Neural progenitor cell (in vitro differentiated cells): ENCODE results near the gene SLC27A3. TPM values are rescaled to one million over a fixed set of nuclear protein-coding genes. Genes with fewer than 3 reads are reported as not detected.
"Not testable (repeated sequence)": the region's sequence is repeated elsewhere in the genome, so short reads cannot be mapped to it uniquely, and the experiment has no call there.

Source experiments
- DNase-seq: peaks from one replicate; pipeline ENCODE4 v3.0.0-alpha.2; 2016; ENCODE audit warnings: low spot score
- H2AFZ ChIP-seq: fragments of 200-600 bp; sonication (generic); replicated peaks from 2 replicates; pipeline ENCODE4 v1.6.1; 2016; ENCODE audit warnings: antibody characterized with exemption
- H3F3A ChIP-seq: fragments of 200-600 bp; sonication (generic); 2 replicates; pipeline ENCODE4 v1.6.1; 2016; ENCODE audit warnings: antibody characterized with exemption, low read depth
- H3K27ac ChIP-seq: fragments of 200-600 bp; sonication (generic); 2 replicates; pipeline ENCODE4 v1.5.1; 2016; ENCODE audit warnings: mild to moderate bottlenecking
- H3K27me3 ChIP-seq: fragments of 200-600 bp; sonication (generic); 2 replicates; pipeline ENCODE4 v1.6.1; 2016; ENCODE audit warnings: mild to moderate bottlenecking, moderate library complexity
- H3K36me3 ChIP-seq: fragments of 200-600 bp; sonication (generic); 2 replicates; pipeline ENCODE4 v1.5.1; 2016
- H3K4me1 ChIP-seq: fragments of 200-600 bp; sonication (generic); 2 replicates; pipeline ENCODE4 v1.6.1; 2016; ENCODE audit warnings: mixed run types
- H3K4me2 ChIP-seq: fragments of 200-600 bp; sonication (generic); 2 replicates; pipeline ENCODE4 v1.6.1; 2016
- H3K4me3 ChIP-seq: fragments of 200-600 bp; sonication (generic); 2 replicates; pipeline ENCODE4 v1.5.1; 2016
- H3K79me2 ChIP-seq: fragments of 200-600 bp; sonication (generic); 2 replicates; pipeline ENCODE4 v1.6.1; 2016; ENCODE audit warnings: low read depth
- H3K9ac ChIP-seq: fragments of 200-600 bp; sonication (generic); 2 replicates; pipeline ENCODE4 v1.6.1; 2016
- H3K9me3 ChIP-seq: fragments of 200-600 bp; sonication (generic); 2 replicates; pipeline ENCODE4 v1.5.1; 2016; ENCODE audit warnings: low read depth
- H4K20me1 ChIP-seq: fragments of 200-600 bp; sonication (generic); 2 replicates; pipeline ENCODE4 v1.6.1; 2016; ENCODE audit warnings: low read depth
- H3K27ac Mint-ChIP-seq: 3 replicates; pipeline ENCODE4 v1.8.0; 2021; ENCODE audit warnings: mixed read lengths
- H3K27me3 Mint-ChIP-seq: 2 replicates; pipeline ENCODE4 v1.8.0; 2022; ENCODE audit warnings: low read depth, mild to moderate bottlenecking, inconsistent platforms, moderate library complexity, mixed read lengths; ENCODE audit not compliant: insufficient read depth
- H3K36me3 Mint-ChIP-seq: 3 replicates; pipeline ENCODE4 v1.8.0; 2021; ENCODE audit warnings: mixed read lengths
- H3K4me1 Mint-ChIP-seq: 3 replicates; pipeline ENCODE4 v1.8.0; 2021; ENCODE audit warnings: mixed read lengths
- H3K4me3 Mint-ChIP-seq: 3 replicates; pipeline ENCODE4 v1.8.0; 2021; ENCODE audit warnings: mild to moderate bottlenecking, moderate library complexity, mixed read lengths
- H3K9me3 Mint-ChIP-seq: 3 replicates; pipeline ENCODE4 v1.8.0; 2020; ENCODE audit warnings: mixed read lengths
- EZH2 ChIP-seq: fragments of 200-600 bp; sonication (generic); IDR thresholded peaks from 2 replicates; pipeline ENCODE4 v1.6.1; 2017; ENCODE audit warnings: antibody characterized with exemption, mild to moderate bottlenecking, moderate library complexity
- EZH2phosphoT487 ChIP-seq: fragments of 200-600 bp; sonication (generic); IDR thresholded peaks from 2 replicates; pipeline ENCODE4 v1.6.1; 2017; ENCODE audit warnings: antibody characterized with exemption
- total RNA-seq: library from RNA; depleted of rRNA; stranded (reverse); fragments of >200 nt; gene quantifications from 2 replicates; pipeline ENCODE4 v1.2.3, GENCODE V29; 2015; ENCODE audit warnings: low replicate concordance
- TF ChIP-seq, protein P1 (sequence below): fragments of 200-600 bp; sonication (generic); IDR thresholded peaks from 2 replicates; pipeline ENCODE4 v1.5.1; 2017; ENCODE audit warnings: antibody characterized with exemption, mild to moderate bottlenecking

SLC27A3 gene
- total RNA-seq, 1 donor from 2014 or later: 10.1 TPM

DNA sequence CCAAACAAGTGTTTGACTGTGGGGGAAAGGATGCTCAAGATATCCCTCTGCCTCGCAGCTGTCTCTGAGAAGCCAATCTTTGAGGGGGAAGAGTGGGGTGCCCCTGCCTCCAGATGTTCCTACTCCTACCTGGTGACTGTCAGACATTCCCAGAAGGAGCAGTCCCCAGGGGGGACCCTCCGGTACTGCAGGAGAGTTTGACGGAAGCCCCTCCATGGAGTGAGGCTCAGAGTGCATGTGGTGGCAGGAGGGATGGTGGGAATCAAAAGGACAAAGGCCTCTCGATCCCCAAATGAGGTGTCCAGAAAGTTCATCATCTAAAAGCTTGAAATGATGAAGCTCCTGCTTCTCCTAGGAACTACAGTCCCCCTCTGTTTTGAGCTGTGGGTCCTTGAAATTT lies 5.3 kb downstream of the SLC27A3 start:
- no peak overlapping the region for H3K9ac ChIP-seq
- H3K4me3 Mint-ChIP-seq: no peak overlapping the region
- no peak for DNase-seq

DNA sequence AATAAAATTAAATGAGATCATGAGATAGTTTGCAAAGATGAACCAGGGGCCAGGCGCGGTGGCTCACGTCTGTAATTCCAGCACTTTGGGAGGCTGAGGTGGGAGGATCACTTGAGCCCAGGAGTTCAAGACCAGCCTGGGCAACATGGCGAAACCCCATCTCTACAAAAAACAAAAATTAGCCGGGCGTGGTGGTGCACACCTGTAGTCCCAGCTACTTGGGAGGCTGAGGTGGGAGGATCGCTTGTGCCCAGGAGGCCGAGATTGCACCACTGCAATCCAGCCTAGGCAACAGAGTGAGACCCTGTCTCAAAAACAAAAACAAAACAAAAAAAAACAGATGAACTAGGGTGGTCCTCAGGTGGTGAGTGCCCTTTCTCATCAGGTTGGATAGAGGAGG lies 7.4 kb downstream of the SLC27A3 start:
- not testable (repeated sequence) for H4K20me1 ChIP-seq, H3K9me3 ChIP-seq, H2AFZ ChIP-seq, H3K36me3 ChIP-seq, H3K9me3 Mint-ChIP-seq, DNase-seq, H3K27me3 Mint-ChIP-seq, H3K27ac ChIP-seq, H3K27me3 ChIP-seq, H3K4me1 ChIP-seq, H3K27ac Mint-ChIP-seq, H3K36me3 Mint-ChIP-seq, H3K79me2 ChIP-seq, H3K9ac ChIP-seq
- peaks cover 13% of the 10 kb centered on the region for H3K4me1 Mint-ChIP-seq
- Histone ChIP-seq H3K4me2 (peak overlapping the region; percentile 76), H3K4me3 (peak overlapping the region; percentile 63), H3F3A (peaks cover 22% of the 10 kb centered on the region)
- peak overlapping the region; percentile 87 for H3K4me3 Mint-ChIP-seq

More for the DNA sequence above, 5.3 kb downstream of the SLC27A3 start:
- Histone ChIP-seq H2AFZ (no peak overlapping the region), H3K4me2 (no peak overlapping the region), H3K4me3 (no peak overlapping the region), H3K36me3 (no peaks in the 10 kb centered on the region), H3F3A (peaks cover 21% of the 10 kb centered on the region), H3K27me3 (no peaks in the 10 kb centered on the region), H3K27ac (no peak overlapping the region), H4K20me1 (no peaks in the 10 kb centered on the region), H3K9me3 (no peaks in the 10 kb centered on the region), H3K79me2 (no peaks in the 10 kb centered on the region), H3K4me1 (peaks cover 13% of the 10 kb centered on the region)
- Mint-ChIP-seq H3K36me3 (peaks cover 4% of the 10 kb centered on the region), H3K27me3 (peaks cover 15% of the 10 kb centered on the region), H3K27ac (no peak overlapping the region), H3K4me1 (peaks cover 22% of the 10 kb centered on the region), H3K9me3 (no peaks in the 10 kb centered on the region)
- TF ChIP-seq EZH2 (no peak), EZH2phosphoT487 (no peak)
- TF ChIP-seq, protein P1, sequence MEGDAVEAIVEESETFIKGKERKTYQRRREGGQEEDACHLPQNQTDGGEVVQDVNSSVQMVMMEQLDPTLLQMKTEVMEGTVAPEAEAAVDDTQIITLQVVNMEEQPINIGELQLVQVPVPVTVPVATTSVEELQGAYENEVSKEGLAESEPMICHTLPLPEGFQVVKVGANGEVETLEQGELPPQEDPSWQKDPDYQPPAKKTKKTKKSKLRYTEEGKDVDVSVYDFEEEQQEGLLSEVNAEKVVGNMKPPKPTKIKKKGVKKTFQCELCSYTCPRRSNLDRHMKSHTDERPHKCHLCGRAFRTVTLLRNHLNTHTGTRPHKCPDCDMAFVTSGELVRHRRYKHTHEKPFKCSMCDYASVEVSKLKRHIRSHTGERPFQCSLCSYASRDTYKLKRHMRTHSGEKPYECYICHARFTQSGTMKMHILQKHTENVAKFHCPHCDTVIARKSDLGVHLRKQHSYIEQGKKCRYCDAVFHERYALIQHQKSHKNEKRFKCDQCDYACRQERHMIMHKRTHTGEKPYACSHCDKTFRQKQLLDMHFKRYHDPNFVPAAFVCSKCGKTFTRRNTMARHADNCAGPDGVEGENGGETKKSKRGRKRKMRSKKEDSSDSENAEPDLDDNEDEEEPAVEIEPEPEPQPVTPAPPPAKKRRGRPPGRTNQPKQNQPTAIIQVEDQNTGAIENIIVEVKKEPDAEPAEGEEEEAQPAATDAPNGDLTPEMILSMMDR: no peak

- Histone ChIP-seq H3F3A (peaks cover 22% of the 10 kb centered on the region), H3K4me3 (peak overlapping the region; percentile 63), H3K27ac (peak overlapping the region; percentile 22), H3K36me3 (no peaks in the 10 kb centered on the region), H3K79me2 (no peaks in the 10 kb centered on the region), H3K4me1 (peaks cover 7% of the 10 kb centered on the region), H4K20me1 (no peaks in the 10 kb centered on the region), H3K9ac (no peak overlapping the region), H3K9me3 (no peaks in the 10 kb centered on the region), H2AFZ (peak overlapping the region; percentile 69), H3K4me2 (peak overlapping the region; percentile 76), H3K27me3 (no peaks in the 10 kb centered on the region)
- H3K36me3 Mint-ChIP-seq: no peaks in the 10 kb centered on the region
- H3K4me1 Mint-ChIP-seq: peaks cover 16% of the 10 kb centered on the region
- H3K4me3 Mint-ChIP-seq: peak overlapping the region; percentile 87
- DNase-seq: peak; percentile 96
- TF ChIP-seq EZH2phosphoT487: no peak
- no peak for TF ChIP-seq EZH2
- TF ChIP-seq, protein P1: peak; percentile 9
- no peaks in the 10 kb centered on the region for H3K9me3 Mint-ChIP-seq
- H3K27me3 Mint-ChIP-seq: peaks cover 9% of the 10 kb centered on the region
- peak overlapping the region; percentile 92 for H3K27ac Mint-ChIP-seq
These were observed 8.3 kb downstream of the SLC27A3 start for GRCh38 chr1:153783233-153784190.
